Kidney epithelial cell (primary cell): ENCODE results near the gene RARRES2. TPM values are rescaled to one million over a fixed set of nuclear protein-coding genes. Genes with fewer than 3 reads are reported as not detected.
A peak's percentile ranks its signal among the peaks of the same experiment; 100 is the strongest.

Experiments used
- DNase-seq: peaks from one replicate; pipeline ENCODE4 v3.0.0-alpha.2; 2010; ENCODE audit warnings: low read depth
- H3K27me3 ChIP-seq: 2 replicates; pipeline ENCODE4 v1.6.0; 2011; ENCODE audit warnings: low read length; ENCODE audit not compliant: control insufficient read depth, insufficient read depth
- H3K36me3 ChIP-seq: 2 replicates; pipeline ENCODE4 v1.5.1; 2011; ENCODE audit warnings: low read length; ENCODE audit not compliant: control insufficient read depth, insufficient read depth
- H3K4me3 ChIP-seq: 2 replicates; pipeline ENCODE4 v1.5.1; 2011; ENCODE audit warnings: low read depth, mild to moderate bottlenecking, control low read depth, low read length
- CTCF ChIP-seq: IDR thresholded peaks from 2 replicates; pipeline ENCODE4 v1.5.1; 2011; ENCODE audit warnings: mild to moderate bottlenecking, moderate library complexity, low read length, control low read depth, inconsistent platforms; ENCODE audit not compliant: insufficient read depth, poor library complexity, severe bottlenecking
- total RNA-seq: library from RNA; depleted of rRNA; stranded (reverse); fragments of >200 nt; gene quantifications from 2 replicates; pipeline ENCODE4 v1.2.3, GENCODE V29; 2015

The RARRES2 gene
- total RNA-seq, 1 donor from 2014 or later, result 0.38 TPM

- DNase-seq, result no peak
- Histone ChIP-seq H3K4me3 (no peak overlapping the region), H3K27me3 (no peaks in the 10 kb centered on the region), H3K36me3 (no peaks in the 10 kb centered on the region)
- TF ChIP-seq CTCF, result no peak
Measured at GRCh38 chr7:150358433-150358832, 17.0 kb upstream of the RARRES2 start.

- DNase-seq, result no peak
- no peaks in the 10 kb centered on the region for H3K36me3 ChIP-seq
- H3K27me3 ChIP-seq, result no peaks in the 10 kb centered on the region
- no peak for TF ChIP-seq CTCF
- no peak overlapping the region for H3K4me3 ChIP-seq
Measured at GRCh38 chr7:150357771-150358427, 16.5 kb upstream of the RARRES2 start.

GRCh38 chr7:150357270-150357669 is 15.8 kb upstream of the RARRES2 start:
- no peak overlapping the region for H3K4me3 ChIP-seq
- H3K27me3 ChIP-seq, result no peaks in the 10 kb centered on the region
- no peaks in the 10 kb centered on the region for H3K36me3 ChIP-seq
- DNase-seq, result no peak
- TF ChIP-seq CTCF, result no peak

GRCh38 chr7:150356265-150356897 is 15.0 kb upstream of the RARRES2 start:
- DNase-seq, result no peak
- peak; percentile 61 for TF ChIP-seq CTCF
- H3K27me3 ChIP-seq, result no peaks in the 10 kb centered on the region
- no peaks in the 10 kb centered on the region for H3K36me3 ChIP-seq
- H3K4me3 ChIP-seq, result no peak overlapping the region

- no peak for TF ChIP-seq CTCF
- Histone ChIP-seq H3K4me3 (no peak overlapping the region), H3K36me3 (no peaks in the 10 kb centered on the region), H3K27me3 (no peaks in the 10 kb centered on the region)
- DNase-seq, result no peak
Measured at GRCh38 chr7:150355666-150356059, 14.2 kb upstream of the RARRES2 start.

- DNase-seq, result no peak
- Histone ChIP-seq H3K27me3 (peaks cover under 1% of the 10 kb centered on the region), H3K36me3 (no peaks in the 10 kb centered on the region), H3K4me3 (no peak overlapping the region)
- TF ChIP-seq CTCF, result no peak
Measured at GRCh38 chr7:150351587-150352194, 10.3 kb upstream of the RARRES2 start.
